SH-SY5Y (cell line): ENCODE measurements around the gene MCF2L.

Experiments
- GATA2 ChIP-seq: IDR thresholded peaks from 2 replicates; pipeline ENCODE4 v1.6.1; 2011; ENCODE audit warnings: mild to moderate bottlenecking, low read depth, low read length
- GATA3 ChIP-seq: IDR thresholded peaks from 2 replicates; pipeline ENCODE4 v1.6.1; 2011; ENCODE audit warnings: low read depth, mild to moderate bottlenecking, low read length, moderate library complexity

- TF ChIP-seq GATA2 (no peak), GATA3 (no peak)
These were observed 92.9 kb downstream of the MCF2L start for GRCh38 chr13:113061796-113062425.
